Measurements from ENCODE around the gene P2RY1.
"Not testable (repeated sequence)": the region's sequence is repeated elsewhere in the genome, so short reads cannot be mapped to it uniquely, and the experiment has no call there.

GRCh38 chr3:152846572-152847202, 11.8 kb downstream of the P2RY1 start:
- TF ChIP-seq POLR2A, CTCF (IDR thresholded peaks at IDR 0.05): not testable (repeated sequence)
